Sigmoid colon (tissue), 4 donors: ENCODE measurements around the gene JAG2.

ENCODE experiments used
- EP300 ChIP-seq, 4 donors: sonication (generic); formaldehyde crosslinking; IDR thresholded peaks; one replicate each; pipeline ENCODE4 v1.6.1; 2017; ENCODE audit warnings: antibody characterized with exemption in 4 of 4
- POLR2A ChIP-seq, 2 donors: fragments of 450-650 bp; IDR thresholded peaks; one replicate each; pipeline ENCODE4 v1.6.1; 2016; ENCODE audit warnings: antibody characterized with exemption in 2 of 2, mild to moderate bottlenecking in 2 of 2, moderate library complexity in 2 of 2
- POLR2AphosphoS5 ChIP-seq, 4 donors: sonication (generic); formaldehyde crosslinking; IDR thresholded peaks; one replicate each; pipeline ENCODE4 v1.6.1; 2017; ENCODE audit warnings: antibody characterized with exemption in 4 of 4
- TF ChIP-seq, protein P1 (sequence below), 4 experiments: fragments of 450-650 bp in 3 of 4; fragments of 200-600 bp in 1 of 4; IDR thresholded peaks; one replicate each; pipeline ENCODE4 v1.5.1; 2016 to 2019; ENCODE audit warnings: antibody characterized with exemption in 4 of 4, mild to moderate bottlenecking in 3 of 4, moderate library complexity in 2 of 4

DNA sequence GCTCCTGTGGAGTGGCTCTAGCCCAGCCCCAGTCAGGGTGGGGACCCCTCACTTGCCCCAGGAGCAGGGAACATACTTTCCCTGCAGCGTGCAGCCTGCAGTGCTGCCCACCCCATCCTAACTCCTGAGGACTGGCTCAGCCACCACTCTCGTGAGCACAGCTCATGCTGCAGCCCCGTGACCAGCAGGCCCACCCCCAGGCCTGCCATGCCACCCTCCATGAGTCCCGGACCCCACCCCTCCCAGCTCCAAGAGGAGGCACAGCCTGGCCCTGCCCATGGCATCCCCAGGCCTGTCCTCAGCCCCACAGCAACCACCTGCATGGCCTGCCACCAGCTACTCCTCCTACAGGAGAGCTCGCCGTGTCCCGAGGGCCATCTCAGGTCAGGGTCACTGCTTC lies 3.9 kb upstream of the JAG2 start:
- TF ChIP-seq, protein P1, sequence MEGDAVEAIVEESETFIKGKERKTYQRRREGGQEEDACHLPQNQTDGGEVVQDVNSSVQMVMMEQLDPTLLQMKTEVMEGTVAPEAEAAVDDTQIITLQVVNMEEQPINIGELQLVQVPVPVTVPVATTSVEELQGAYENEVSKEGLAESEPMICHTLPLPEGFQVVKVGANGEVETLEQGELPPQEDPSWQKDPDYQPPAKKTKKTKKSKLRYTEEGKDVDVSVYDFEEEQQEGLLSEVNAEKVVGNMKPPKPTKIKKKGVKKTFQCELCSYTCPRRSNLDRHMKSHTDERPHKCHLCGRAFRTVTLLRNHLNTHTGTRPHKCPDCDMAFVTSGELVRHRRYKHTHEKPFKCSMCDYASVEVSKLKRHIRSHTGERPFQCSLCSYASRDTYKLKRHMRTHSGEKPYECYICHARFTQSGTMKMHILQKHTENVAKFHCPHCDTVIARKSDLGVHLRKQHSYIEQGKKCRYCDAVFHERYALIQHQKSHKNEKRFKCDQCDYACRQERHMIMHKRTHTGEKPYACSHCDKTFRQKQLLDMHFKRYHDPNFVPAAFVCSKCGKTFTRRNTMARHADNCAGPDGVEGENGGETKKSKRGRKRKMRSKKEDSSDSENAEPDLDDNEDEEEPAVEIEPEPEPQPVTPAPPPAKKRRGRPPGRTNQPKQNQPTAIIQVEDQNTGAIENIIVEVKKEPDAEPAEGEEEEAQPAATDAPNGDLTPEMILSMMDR (IDR thresholded peaks at IDR 0.05) = no peak
- TF ChIP-seq EP300 (IDR thresholded peaks at IDR 0.05) (no peak), POLR2A (IDR thresholded peaks at IDR 0.05) (no peak), POLR2AphosphoS5 (IDR thresholded peaks at IDR 0.05) (no peak)
